Measurements from ENCODE around the gene NDUFA13.

Gene NDUFA13

GRCh38 chr19:19510432-19510831, 5.6 kb upstream of the NDUFA13 start:
- no peak for DNase-seq (ENCODE audit: low spot score)

- no peak for DNase-seq (ENCODE audit: low spot score)
These were observed 2.3 kb upstream of the NDUFA13 start for GRCh38 chr19:19513682-19514081.

GRCh38 chr19:19514215-19514657, 1.8 kb upstream of the NDUFA13 start:
- DNase-seq (ENCODE audit: low spot score) = peak; percentile 58

- no peak for DNase-seq (ENCODE audit: low spot score)
These were observed 964 bp upstream of the NDUFA13 start, which contains the start of gene TSSK6 for GRCh38 chr19:19514881-19515641. Gene TSSK6 (minus strand): TSS chr19:19515548. CDS start chr19:19515427, 121 bp downstream.

GRCh38 chr19:19517235-19517619, 1.2 kb downstream of the NDUFA13 start:
- DNase-seq (ENCODE audit: low spot score) = no peak

- no peak for DNase-seq (ENCODE audit: low spot score)
These were observed 5.0 kb downstream of the NDUFA13 start for GRCh38 chr19:19520989-19521388.

- DNase-seq (ENCODE audit: low spot score) = no peak
These were observed 7.2 kb downstream of the NDUFA13 start for GRCh38 chr19:19523177-19523576.

- no peak for DNase-seq (ENCODE audit: low spot score)
These were observed 8.0 kb downstream of the NDUFA13 start for GRCh38 chr19:19524053-19524452.

GRCh38 chr19:19525611-19526380, 9.8 kb downstream of the NDUFA13 start:
- DNase-seq (ENCODE audit: low spot score) = no peak

- no peak for DNase-seq (ENCODE audit: low spot score)
These were observed 10.8 kb downstream of the NDUFA13 start for GRCh38 chr19:19526581-19527370.

GRCh38 chr19:19527371-19527656, 11.3 kb downstream of the NDUFA13 start:
- no peak for DNase-seq (ENCODE audit: low spot score)

GRCh38 chr19:19527674-19528625, 11.9 kb downstream of the NDUFA13 start:
- DNase-seq (ENCODE audit: low spot score) = no peak

GRCh38 chr19:19528721-19529490, 12.9 kb downstream of the NDUFA13 start, which contains the start of gene YJEFN3:
Gene YJEFN3 (plus strand): TSS chr19:19528911. CDS start chr19:19528933, 22 bp downstream.
- DNase-seq (ENCODE audit: low spot score) = peak; percentile 77

- DNase-seq (ENCODE audit: low spot score) = no peak
These were observed 13.9 kb downstream of the NDUFA13 start for GRCh38 chr19:19529783-19530422.

GRCh38 chr19:19530423-19530804, 14.4 kb downstream of the NDUFA13 start:
- DNase-seq (ENCODE audit: low spot score) = peak; percentile 16

GRCh38 chr19:19530889-19531288, 14.9 kb downstream of the NDUFA13 start:
- DNase-seq (ENCODE audit: low spot score) = no peak

- peak; percentile 72 for DNase-seq (ENCODE audit: low spot score)
These were observed 16.2 kb downstream of the NDUFA13 start for GRCh38 chr19:19531951-19532805.

GRCh38 chr19:19532806-19533701, 17.0 kb downstream of the NDUFA13 start:
- no peak for DNase-seq (ENCODE audit: low spot score)

All from cerebellar cortex (tissue), 1 donor.